Spleen (tissue), 11 donors: Measurements from ENCODE around the gene VAV2. TPM values are rescaled to one million over a fixed set of nuclear protein-coding genes. Genes with fewer than 3 reads are reported as not detected.

ENCODE experiments used
- DNase-seq: peaks from one replicate; pipeline ENCODE4 v3.0.0-alpha.2; 2020
- H3K27ac ChIP-seq, 8 donors: fragments of 200-600 bp; sonication (generic) in 7 of 8; 1 replicate in 4 of 8; 2 replicates in 4 of 8; pipeline versions ENCODE4 v1.5.0 to v1.8.0; 2016 to 2021; ENCODE audit warnings: inconsistent platforms in 4 of 8, mild to moderate bottlenecking in 4 of 8, moderate library complexity in 1 of 8
- H3K27me3 ChIP-seq, 7 donors: fragments of 200-600 bp; sonication (generic) in 6 of 7; replicated peaks in 1 of 7; 1 replicate in 4 of 7; 2 replicates in 3 of 7; pipeline versions ENCODE4 v1.5.0 to v1.8.0; 2016 to 2021; ENCODE audit warnings: inconsistent platforms in 3 of 7, mild to moderate bottlenecking in 1 of 7
- H3K36me3 ChIP-seq, 6 donors: fragments of 200-600 bp; sonication (generic) in 5 of 6; 1 replicate in 4 of 6; 2 replicates in 2 of 6; pipeline versions ENCODE4 v1.5.0 to v1.8.0; 2016 to 2021; ENCODE audit warnings: inconsistent platforms in 2 of 6
- H3K4me1 ChIP-seq, 6 donors: fragments of 200-600 bp; sonication (generic) in 5 of 6; 1 replicate in 3 of 6; 2 replicates in 3 of 6; pipeline versions ENCODE4 v1.5.0 to v1.8.0; 2016 to 2021; ENCODE audit warnings: inconsistent platforms in 3 of 6
- H3K4me3 ChIP-seq, 8 donors: fragments of 200-600 bp; sonication (generic) in 7 of 8; 1 replicate in 4 of 8; 2 replicates in 4 of 8; pipeline versions ENCODE4 v1.5.0 to v1.8.0; 2016 to 2021; ENCODE audit warnings: inconsistent platforms in 4 of 8, mild to moderate bottlenecking in 4 of 8, moderate library complexity in 2 of 8
- H3K9me3 ChIP-seq, 8 donors: fragments of 200-600 bp; sonication (generic) in 7 of 8; 1 replicate in 4 of 8; 2 replicates in 4 of 8; pipeline versions ENCODE4 v1.5.0 to v1.8.0; 2016 to 2021; ENCODE audit warnings: inconsistent platforms in 4 of 8
- POLR2A ChIP-seq, 3 donors: fragments of 450-650 bp; IDR thresholded peaks; one replicate each; pipeline ENCODE4 v1.5.1; 2017; ENCODE audit warnings: antibody characterized with exemption in 3 of 3, mild to moderate bottlenecking in 1 of 3
- POLR2AphosphoS5 ChIP-seq, 3 donors: sonication (generic); formaldehyde crosslinking; IDR thresholded peaks; one replicate each; pipeline ENCODE4 v1.5.1; 2017; ENCODE audit warnings: antibody characterized with exemption in 3 of 3
- WGBS, 5 donors: extraction: QIAGEN DNeasy Blood & Tissue Kit in 3 of 5; methylation state at CpG; one replicate each; pipeline versions ENCODE4 v1.1.5 to v1.1.7; 2013 to 2018; 5-methylcytosine and 5-hydroxymethylcytosine counted together
- intact Hi-C: fragments of 100-400 bp; cut with DNase I; formaldehyde crosslinking; loops from one replicate; pipeline ENCODE4 v1.15.0; 2023; ENCODE audit warnings: low total_unique reads
- polyA plus RNA-seq, 3 donors: library from polyadenylated mRNA; stranded (reverse); fragments of 200-250 nt; gene quantifications; one replicate each; pipeline ENCODE4 v1.2.1, GENCODE V29; 2013
- total RNA-seq, 7 donors: library from RNA; depleted of rRNA in 3 of 7; stranded (reverse); fragments of >200 nt in 3 of 7; fragmentation: NEBNext Ultra II Directional in 4 of 7; extraction: Animal tissue kit (Norgen Biotek cat#: 25700) in 4 of 7; gene quantifications; one replicate each; pipeline versions ENCODE4 v1.1.0 to v1.2.1, GENCODE V29; 2016 to 2021
- TF ChIP-seq, protein P1 (sequence below), 11 experiments: fragments of 200-600 bp in 7 of 11; fragments of 450-650 bp in 4 of 11; sonication (generic) in 4 of 11; IDR thresholded peaks in 8 of 11; conservative IDR thresholded peaks in 3 of 11; 1 replicate in 7 of 11; 2 replicates in 4 of 11; pipeline versions ENCODE4 v1.4.0 to v1.8.0; 2016 to 2021; ENCODE audit warnings: antibody characterized with exemption in 11 of 11, inconsistent platforms in 4 of 11, mild to moderate bottlenecking in 1 of 11
- donor health status: healthy with polysubstance abuse.
- donor health status: DM: no; HTN: no; CAD: no; lungs with moderate emphysema.
- donor health status: DM: no; HTN: no; CAD: no.
- donor health status: Bipolar disorder and iron deficiency.
- donor health status: healthy.
- donor health status: DM: no; HTN: no; CAD: no.
- donor health status: DM: yes; HTN: yes; CAD: no.

Gene VAV2
- total and polyA plus RNA-seq, 10 donors: 14.2 to 39.2 (median 23.3) TPM

DNA sequence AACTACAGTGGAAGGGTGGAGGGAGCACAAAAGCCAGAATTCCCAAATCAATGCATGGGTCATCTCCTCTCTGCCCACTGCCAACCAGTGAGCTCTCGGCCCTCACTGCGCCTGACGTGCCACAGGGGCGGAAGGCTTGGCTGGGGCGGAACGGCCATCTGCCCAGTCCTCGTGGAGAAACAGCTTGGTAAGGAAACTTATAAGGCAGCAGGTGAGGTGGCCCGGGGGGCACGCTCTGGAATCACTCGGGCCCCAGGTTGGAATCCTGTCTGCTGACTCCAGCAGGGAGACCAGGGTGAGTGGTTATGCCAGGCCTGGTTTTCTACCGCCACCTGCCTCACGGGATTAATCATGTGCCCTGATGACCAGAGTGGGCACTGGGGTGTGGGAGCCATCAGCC is 52.3 kb downstream of the VAV2 start:
- Histone ChIP-seq H3K4me1 (peaks cover 2 to 37% (median 12%) of the 10 kb centered on the region in 6 donors), H3K27ac (no peak overlapping the region), H3K4me3 (no peak overlapping the region), H3K9me3 (no peaks in the 10 kb centered on the region), H3K36me3 (peaks cover 0 to 25% (median 0%) of the 10 kb centered on the region in 6 donors), H3K27me3 (no peaks in the 10 kb centered on the region)
- intact Hi-C loops: no loop called here
- TF ChIP-seq POLR2A (IDR thresholded peaks at IDR 0.05) (no peak), POLR2AphosphoS5 (IDR thresholded peaks at IDR 0.05) (no peak)
- TF ChIP-seq, protein P1, sequence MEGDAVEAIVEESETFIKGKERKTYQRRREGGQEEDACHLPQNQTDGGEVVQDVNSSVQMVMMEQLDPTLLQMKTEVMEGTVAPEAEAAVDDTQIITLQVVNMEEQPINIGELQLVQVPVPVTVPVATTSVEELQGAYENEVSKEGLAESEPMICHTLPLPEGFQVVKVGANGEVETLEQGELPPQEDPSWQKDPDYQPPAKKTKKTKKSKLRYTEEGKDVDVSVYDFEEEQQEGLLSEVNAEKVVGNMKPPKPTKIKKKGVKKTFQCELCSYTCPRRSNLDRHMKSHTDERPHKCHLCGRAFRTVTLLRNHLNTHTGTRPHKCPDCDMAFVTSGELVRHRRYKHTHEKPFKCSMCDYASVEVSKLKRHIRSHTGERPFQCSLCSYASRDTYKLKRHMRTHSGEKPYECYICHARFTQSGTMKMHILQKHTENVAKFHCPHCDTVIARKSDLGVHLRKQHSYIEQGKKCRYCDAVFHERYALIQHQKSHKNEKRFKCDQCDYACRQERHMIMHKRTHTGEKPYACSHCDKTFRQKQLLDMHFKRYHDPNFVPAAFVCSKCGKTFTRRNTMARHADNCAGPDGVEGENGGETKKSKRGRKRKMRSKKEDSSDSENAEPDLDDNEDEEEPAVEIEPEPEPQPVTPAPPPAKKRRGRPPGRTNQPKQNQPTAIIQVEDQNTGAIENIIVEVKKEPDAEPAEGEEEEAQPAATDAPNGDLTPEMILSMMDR (IDR thresholded peaks at IDR 0.05 in 8 of 11, conservative IDR thresholded peaks at IDR 0.05 in 3 of 11): no peak
- DNase-seq: peak; percentile 64
- 85 to 95% (median 88%) methylated on average over 10 to 12 of the region's 12 CpGs for WGBS, 5 donors

DNA sequence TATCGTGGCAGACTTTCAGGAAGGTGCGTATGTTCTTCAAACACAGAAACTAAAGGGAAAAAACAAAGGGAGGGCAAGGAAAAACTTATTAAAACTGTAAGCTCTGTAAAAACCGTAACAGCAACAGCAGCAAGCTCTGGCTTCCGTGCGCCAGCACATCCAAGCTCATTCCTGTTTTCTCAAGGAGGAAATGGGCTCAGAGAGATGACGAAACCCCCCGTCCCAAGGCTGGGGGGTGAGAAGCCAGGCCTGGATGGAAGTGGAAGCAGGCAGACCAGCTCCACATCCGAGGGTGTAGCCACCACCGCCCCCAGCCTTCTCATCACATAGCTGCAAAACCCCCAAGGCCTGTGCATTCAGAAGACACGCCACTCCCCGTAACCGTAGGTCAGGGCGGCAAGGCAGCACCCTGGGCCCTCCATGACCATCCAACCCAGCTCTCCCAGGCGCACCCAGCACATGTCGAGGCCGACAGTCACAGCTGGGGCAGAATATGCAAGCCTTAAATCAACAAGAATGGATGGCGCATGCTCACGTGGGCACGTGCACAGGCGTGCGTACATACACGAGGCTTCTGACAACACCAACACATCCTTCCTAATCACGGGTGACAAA is 52.8 kb downstream of the VAV2 start:
- 71 to 89% (median 78%) methylated on average over 18 to 23 of the region's 23 CpGs for WGBS, 5 donors
- Histone ChIP-seq H3K27ac (no peak overlapping the region), H3K36me3 (peaks cover 0 to 25% (median 0%) of the 10 kb centered on the region in 6 donors), H3K4me1 (peaks cover 0 to 31% (median 6%) of the 10 kb centered on the region in 6 donors), H3K9me3 (no peaks in the 10 kb centered on the region), H3K27me3 (no peaks in the 10 kb centered on the region), H3K4me3 (no peak overlapping the region)
- intact Hi-C loops: no loop called here
- no peak for TF ChIP-seq POLR2AphosphoS5 (IDR thresholded peaks at IDR 0.05)
- no peak for TF ChIP-seq POLR2A (IDR thresholded peaks at IDR 0.05)
- TF ChIP-seq, protein P1 (IDR thresholded peaks at IDR 0.05 in 8 of 11, conservative IDR thresholded peaks at IDR 0.05 in 3 of 11): no peak
- peak; percentile 54 for DNase-seq

DNA sequence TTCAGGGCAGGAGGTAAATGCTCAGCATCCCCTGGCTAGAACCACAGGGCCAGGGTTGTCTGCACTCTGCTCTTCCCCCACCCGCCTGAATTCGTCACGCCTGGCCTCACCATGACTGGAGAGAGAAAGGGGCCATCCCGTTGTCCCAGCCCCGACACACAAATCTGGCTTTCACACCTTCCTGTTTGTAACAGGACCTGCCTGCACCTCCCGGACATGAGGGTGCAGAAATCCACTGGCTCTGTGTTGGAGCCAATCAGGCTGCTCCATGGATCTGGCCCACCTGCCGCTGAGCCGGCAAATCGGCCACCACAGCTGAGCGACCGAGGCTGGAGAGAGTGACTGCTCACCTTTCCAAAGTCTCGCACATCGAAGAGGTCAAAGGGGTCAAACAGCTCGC is 53.4 kb downstream of the VAV2 start:
- Histone ChIP-seq H3K4me3 (no peak overlapping the region), H3K36me3 (peaks cover 0 to 25% (median 0%) of the 10 kb centered on the region in 6 donors), H3K27me3 (no peaks in the 10 kb centered on the region), H3K4me1 (peaks cover 0 to 26% (median 3%) of the 10 kb centered on the region in 6 donors), H3K27ac (no peak overlapping the region), H3K9me3 (no peaks in the 10 kb centered on the region)
- intact Hi-C loops: no loop called here
- 88 to 93% (median 89%) methylated on average over 13 to 14 of the region's 14 CpGs for WGBS, 5 donors
- no peak for DNase-seq
- TF ChIP-seq POLR2AphosphoS5 (IDR thresholded peaks at IDR 0.05): no peak
- TF ChIP-seq, protein P1 (IDR thresholded peaks at IDR 0.05 in 8 of 11, conservative IDR thresholded peaks at IDR 0.05 in 3 of 11): no peak
- TF ChIP-seq POLR2A (IDR thresholded peaks at IDR 0.05): no peak

DNA sequence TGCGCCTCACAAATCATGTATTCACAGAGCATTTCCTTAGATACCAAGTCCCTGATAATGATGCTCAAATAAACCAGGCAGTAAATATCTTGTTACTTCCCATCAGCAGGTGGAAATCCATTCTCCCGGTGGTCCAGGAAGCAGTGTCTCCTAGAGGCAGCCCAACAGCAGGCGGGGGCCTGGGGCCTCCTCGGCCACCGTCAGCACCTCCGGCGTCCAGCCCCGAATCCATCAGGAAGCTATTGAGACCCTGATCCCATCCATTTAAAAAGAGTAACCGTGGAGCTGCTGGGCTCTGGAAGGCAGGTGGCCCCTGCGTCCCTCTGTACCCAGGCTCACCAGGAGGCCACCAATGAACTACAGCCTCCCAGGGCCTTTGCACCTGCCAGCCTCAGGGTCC is 54.0 kb downstream of the VAV2 start:
- Histone ChIP-seq H3K4me3 (no peak overlapping the region), H3K27ac (no peak overlapping the region), H3K27me3 (no peaks in the 10 kb centered on the region), H3K4me1 (peaks cover 0 to 24% (median 3%) of the 10 kb centered on the region in 6 donors), H3K9me3 (no peaks in the 10 kb centered on the region), H3K36me3 (peaks cover 0 to 25% (median 0%) of the 10 kb centered on the region in 6 donors)
- 92 to 97% (median 95%) methylated on average over 10 of the region's 10 CpGs for WGBS, 5 donors
- no peak for DNase-seq
- intact Hi-C loops: no loop called here
- TF ChIP-seq POLR2AphosphoS5 (IDR thresholded peaks at IDR 0.05) (no peak), POLR2A (IDR thresholded peaks at IDR 0.05) (no peak)
- TF ChIP-seq, protein P1 (IDR thresholded peaks at IDR 0.05 in 8 of 11, conservative IDR thresholded peaks at IDR 0.05 in 3 of 11): no peak
